Sigmoid colon (tissue), 7 donors: ENCODE measurements around the gene BAZ1B. TPM values are rescaled to one million over a fixed set of nuclear protein-coding genes. Genes with fewer than 3 reads are reported as not detected.

Source experiments
- polyA plus RNA-seq, 3 donors: library from polyadenylated mRNA; stranded (reverse); fragments of 200-250 nt; gene quantifications; one replicate each; pipeline ENCODE4 v1.2.3, GENCODE V29; 2013
- small RNA-seq, 3 donors: library from RNA; depleted of rRNA; stranded (forward); fragments of <200 nt; gene quantifications; one replicate each; pipeline ENCODE3, GENCODE V24; 2016
- total RNA-seq, 4 donors: library from RNA; depleted of rRNA; stranded (reverse); fragments of >200 nt; gene quantifications; one replicate each; pipeline ENCODE4 v1.1.0, GENCODE V29; 2016
- donor health status: healthy with polysubstance abuse.
- donor health status: Bipolar disorder and iron deficiency.
- donor health status: healthy.

Gene BAZ1B
- total and polyA plus RNA-seq, 7 donors: 13.8 to 67.3 (median 47.2) TPM

Small RNAs within 50 kb of the gene (small RNA-seq; reads per million reads assigned to genes)
- gene RF00019 (0 reads per million in 3 donors), gene RNU6-1198P (0 reads per million in 3 donors)

Other genes with a start within 250 kb of the BAZ1B start
- 10 to 100 TPM; 21.6 to 25.7 (median 23.3) TPM for gene NSUN5, start 213.5 kb downstream of the BAZ1B start, total RNA-seq
- gene NSUN5, start 213.5 kb downstream of the BAZ1B start, polyA plus RNA-seq: 10 to 100 TPM; 13.8 to 35.6 (median 16.6) TPM
- under 1 TPM in 2 of 4 donors, not detected in 2; 0.54 to 0.71 TPM for gene TRIM50, start 194.2 kb downstream of the BAZ1B start, total RNA-seq
- 1 to 10 TPM in 1 of 3 donors, under 1 TPM in 2; 0.07 to 3.0 (median 0.69) TPM for gene TRIM50, start 194.2 kb downstream of the BAZ1B start, polyA plus RNA-seq
- gene FKBP6, start 194.1 kb downstream of the BAZ1B start, total RNA-seq: not detected
- not detected for gene FKBP6, start 194.1 kb downstream of the BAZ1B start, polyA plus RNA-seq
- gene FZD9, start 88.5 kb downstream of the BAZ1B start, total RNA-seq: 1 to 10 TPM in 1 of 4 donors, under 1 TPM in 3; 0.28 to 2.1 (median 0.70) TPM
- gene FZD9, start 88.5 kb downstream of the BAZ1B start, polyA plus RNA-seq: under 1 TPM in 1 of 3 donors, not detected in 2; 0.20 TPM
- gene BCL7B, start 35.4 kb upstream of the BAZ1B start, total RNA-seq: 100 to 1,000 TPM; 113 to 155 (median 129) TPM
- gene BCL7B, start 35.4 kb upstream of the BAZ1B start, polyA plus RNA-seq: 100 to 1,000 TPM in 1 of 3 donors, 10 to 100 TPM in 2; 58.1 to 114 (median 95.7) TPM
- 10 to 100 TPM; 17.1 to 29.6 (median 26.9) TPM for gene TBL2, start 56.3 kb upstream of the BAZ1B start, total RNA-seq
- gene TBL2, start 56.3 kb upstream of the BAZ1B start, polyA plus RNA-seq: 10 to 100 TPM in 1 of 3 donors, 1 to 10 TPM in 2; 5.4 to 28.2 (median 6.2) TPM
- 10 to 100 TPM in 2 of 4 donors, 1 to 10 TPM in 2; 2.5 to 15.0 (median 10.8) TPM for gene MLXIPL, start 102.2 kb upstream of the BAZ1B start, total RNA-seq
- 10 to 100 TPM in 1 of 3 donors, 1 to 10 TPM in 2; 1.6 to 11.9 (median 4.8) TPM for gene MLXIPL, start 102.2 kb upstream of the BAZ1B start, polyA plus RNA-seq
- 1 to 10 TPM; 1.6 to 8.7 (median 4.4) TPM for gene VPS37D, start 145.5 kb upstream of the BAZ1B start, total RNA-seq
- 1 to 10 TPM in 1 of 3 donors, under 1 TPM in 1, not detected in 1; 0.60 to 1.0 TPM for gene VPS37D, start 145.5 kb upstream of the BAZ1B start, polyA plus RNA-seq
- 1 to 10 TPM; 3.3 to 7.6 (median 5.8) TPM for gene DNAJC30, start 161.2 kb upstream of the BAZ1B start, total RNA-seq
- gene DNAJC30, start 161.2 kb upstream of the BAZ1B start, polyA plus RNA-seq: 1 to 10 TPM; 5.1 to 9.4 (median 6.6) TPM
- 10 to 100 TPM; 36.8 to 42.4 (median 39.0) TPM for gene BUD23, start 161.3 kb upstream of the BAZ1B start, total RNA-seq
- gene BUD23, start 161.3 kb upstream of the BAZ1B start, polyA plus RNA-seq: 10 to 100 TPM; 34.2 to 86.8 (median 36.0) TPM
- 10 to 100 TPM; 16.1 to 24.6 (median 19.8) TPM for gene STX1A, start 197.4 kb upstream of the BAZ1B start, total RNA-seq
- gene STX1A, start 197.4 kb upstream of the BAZ1B start, polyA plus RNA-seq: 1 to 10 TPM; 1.8 to 5.7 (median 2.4) TPM
- 10 to 100 TPM in 2 of 4 donors, 1 to 10 TPM in 2; 5.4 to 13.0 (median 9.2) TPM for gene ABHD11, start 216.5 kb upstream of the BAZ1B start, total RNA-seq
- 10 to 100 TPM; 79.3 to 91.3 (median 81.7) TPM for gene ABHD11, start 216.5 kb upstream of the BAZ1B start, polyA plus RNA-seq
- 1 to 10 TPM in 1 of 4 donors, under 1 TPM in 1, not detected in 2; 0.71 to 1.1 TPM for gene CLDN3, start 248.0 kb upstream of the BAZ1B start, total RNA-seq
- 100 to 1,000 TPM; 174 to 705 (median 231) TPM for gene CLDN3, start 248.0 kb upstream of the BAZ1B start, polyA plus RNA-seq